A549 (cell line): ENCODE results near the gene NCBP3. TPM values are rescaled to one million over a fixed set of nuclear protein-coding genes. Genes with fewer than 3 reads are reported as not detected.

Source experiments
- ATAC-seq, 2 experiments: fragments of 200-7000 bp in 1 of 2; fragments of >200 bp in 1 of 2; cut with Nextera tagmentation in 1 of 2; cut with Tn5 transposase in 1 of 2; 3 replicates each; pipeline versions ENCODE4 v1.8.0 to v1.9.1; 2018 to 2020; ENCODE audit warnings: mild to moderate bottlenecking in 1 of 2, moderate library complexity in 1 of 2
- CTCF ChIA-PET: fragments of 300-600 bp; sonication (Branson Sonifier 250); formaldehyde crosslinking; extraction: SDS; loops from one replicate; lab custom pipeline; 2021; ENCODE audit warnings: antibody characterized with exemption, inconsistent platforms; lab: Yijun Ruan, JAX
- POLR2A ChIA-PET: fragments of 350-600 bp; formaldehyde crosslinking; extraction: SDS; loops from one replicate; lab custom pipeline; 2021; ENCODE audit warnings: antibody characterized with exemption, inconsistent platforms; lab: Yijun Ruan, JAX
- DNase-seq, 2 experiments: peaks; one replicate each; pipeline versions ENCODE4 v3.0.0 to v3.0.0-alpha.2; 2011 to 2016; ENCODE audit warnings: low read depth in 1 of 2, low spot score in 1 of 2
- FAIRE-seq: peaks from 2 replicates; lab custom pipeline; 2011; peaks lifted over from hg19 to GRCh38; lab: Jason Lieb, UNC
- H3K27ac ChIP-seq, 2 experiments: fragments of >200 bp; sonication (Bioruptor Twin); formaldehyde crosslinking; 3 replicates each; pipeline ENCODE4 v1.5.1; 2016 to 2017
- H3K4me1 ChIP-seq: fragments of >200 bp; sonication (Bioruptor Twin); formaldehyde crosslinking; 3 replicates; pipeline ENCODE4 v1.6.1; 2016
- H3K4me2 ChIP-seq: fragments of >200 bp; sonication (Bioruptor Twin); formaldehyde crosslinking; 3 replicates; pipeline ENCODE4 v1.6.1; 2016
- H3K4me3 ChIP-seq: fragments of >200 bp; sonication (Bioruptor Twin); formaldehyde crosslinking; 3 replicates; pipeline ENCODE4 v1.5.1; 2016
- H3K9me3 ChIP-seq: fragments of >200 bp; sonication (Bioruptor Twin); formaldehyde crosslinking; 3 replicates; pipeline ENCODE4 v1.6.1; 2016
- CEBPB ChIP-seq, 2 experiments: fragments of >200 bp in 1 of 2; sonication (Bioruptor Twin) in 1 of 2; formaldehyde crosslinking in 1 of 2; IDR thresholded peaks; 2 replicates each; pipeline ENCODE4 v1.6.1; 2012 to 2016
- EP300 ChIP-seq, 2 experiments: fragments of >200 bp; sonication (Bioruptor Twin); formaldehyde crosslinking; IDR thresholded peaks; 2 replicates in 1 of 2; 3 replicates in 1 of 2; pipeline ENCODE4 v1.6.1; 2016 to 2017
- ESRRA ChIP-seq: fragments of 150-350 bp; IDR thresholded peaks from 2 replicates; pipeline ENCODE4 v1.6.1; 2014; ENCODE audit warnings: mild to moderate bottlenecking, low read length, borderline replicate concordance
- FOXS1 ChIP-seq: fragments of 250-450 bp; sonication (Bioruptor Pico); IDR thresholded peaks from 2 replicates; pipeline ENCODE4 v1.5.0; 2020; ENCODE audit warnings: mild to moderate bottlenecking, moderate library complexity
- HES2 ChIP-seq: fragments of >200 bp; sonication (Bioruptor Twin); formaldehyde crosslinking; IDR thresholded peaks from 2 replicates; pipeline ENCODE4 v1.6.1; 2016
- HOXB13 ChIP-seq: fragments of 250-450 bp; sonication (Bioruptor Pico); IDR thresholded peaks from 2 replicates; pipeline ENCODE4 v1.5.0; 2020; ENCODE audit warnings: low read depth, mild to moderate bottlenecking, moderate library complexity
- HOXB5 ChIP-seq: fragments of 250-450 bp; sonication (Bioruptor Pico); IDR thresholded peaks from 2 replicates; pipeline ENCODE4 v1.5.0; 2020; ENCODE audit warnings: mild to moderate bottlenecking, moderate library complexity
- KDM5A ChIP-seq: fragments of 200-600 bp; sonication (generic); IDR thresholded peaks from 2 replicates; pipeline ENCODE4 v1.6.1; 2016; ENCODE audit warnings: antibody characterized with exemption, mild to moderate bottlenecking
- MAFK ChIP-seq: fragments of 450-650 bp; IDR thresholded peaks from 2 replicates; pipeline ENCODE4 v1.6.1; 2014; ENCODE audit not compliant: partially characterized antibody
- MAZ ChIP-seq: fragments of 150-350 bp; IDR thresholded peaks from 2 replicates; pipeline ENCODE4 v1.6.1; 2014; ENCODE audit warnings: antibody characterized with exemption, low read depth, low read length, borderline replicate concordance
- PHF8 ChIP-seq: fragments of 200-600 bp; sonication (generic); IDR thresholded peaks from 2 replicates; pipeline ENCODE4 v1.6.1; 2016; ENCODE audit warnings: low read depth, mild to moderate bottlenecking, antibody characterized with exemption, moderate library complexity, borderline replicate concordance
- RAD21 ChIP-seq, 2 experiments: fragments of >200 bp in 1 of 2; sonication (Bioruptor Twin) in 1 of 2; formaldehyde crosslinking in 1 of 2; IDR thresholded peaks in 1 of 2; conservative IDR thresholded peaks in 1 of 2; 2 replicates in 1 of 2; 3 replicates in 1 of 2; pipeline ENCODE4 v1.6.1; 2012 to 2018; ENCODE audit warnings: inconsistent platforms in 1 of 2
- REST ChIP-seq: fragments of 200-600 bp; sonication (generic); IDR thresholded peaks from 2 replicates; pipeline ENCODE4 v1.6.1; 2016; ENCODE audit warnings: antibody characterized with exemption, mild to moderate bottlenecking, moderate library complexity
- ZFP36 ChIP-seq: fragments of 450-650 bp; IDR thresholded peaks from 2 replicates; pipeline ENCODE4 v1.6.1; 2014; ENCODE audit warnings: borderline replicate concordance; ENCODE audit not compliant: partially characterized antibody
- WGBS: methylation state at CpG from one replicate; pipeline ENCODE4 v1.1.6; 2017; ENCODE audit errors: missing lambda C conversion rate; 5-methylcytosine and 5-hydroxymethylcytosine counted together
- polyA plus RNA-seq, 4 experiments: library from polyadenylated mRNA; depleted of rRNA in 3 of 4; stranded (reverse); fragments of >200 nt; fragmentation: RNase III in 1 of 4; extraction: RNeasy Plus Mini Kit Qiagen cat#74134 plus additional on column Dnase treatment in 1 of 4; gene quantifications; 2 replicates in 3 of 4; 3 replicates in 1 of 4; pipeline ENCODE4 v1.2.3, GENCODE V29; 2011 to 2017
- TF ChIP-seq, protein P1 (sequence below): fragments of 450-650 bp; IDR thresholded peaks from 2 replicates; pipeline ENCODE4 v1.6.1; 2014; ENCODE audit warnings: antibody characterized with exemption
- TF ChIP-seq, protein P2 (sequence below): IDR thresholded peaks from 2 replicates; pipeline ENCODE4 v1.6.1; 2012
- TF ChIP-seq, protein P3 (sequence below): fragments of 150-350 bp; IDR thresholded peaks from 2 replicates; pipeline ENCODE4 v1.6.1; 2014; ENCODE audit warnings: low read depth, mild to moderate bottlenecking, low read length
- TF ChIP-seq, protein P4 (sequence below): IDR thresholded peaks from 2 replicates; pipeline ENCODE4 v1.6.1; 2012

The NCBP3 gene
- polyA plus RNA-seq, 2 of the 4 experiments (the other 2 are of a cell fraction), result 32.7 to 36.6 TPM

GRCh38 chr17:3879186-3879585 lies 33.1 kb upstream of the NCBP3 start:
- no peak overlapping the region for H3K4me3 ChIP-seq
- DNase-seq (no peak), ATAC-seq (peak in 1 of 2 experiments; percentile 12; a peak in 1 of 6 replicates), FAIRE-seq (no peak)
- H3K4me1 ChIP-seq, result no peaks in the 10 kb centered on the region
- H3K4me2 ChIP-seq, result no peak overlapping the region
- no peak overlapping the region for H3K27ac ChIP-seq
- WGBS, result 88% methylated on average over 5 of the region's 5 CpGs
- ChIA-PET CTCF (interaction anchor here (1.1 to 11.0 kb wide), 10 partner anchors 15 to 145 kb away, joined by 3 to 101 read pairs (median 6); partner anchors contain the start of gene NCBP3), POLR2A (interaction anchor here (1.1 kb wide), 1 partner anchor 11 kb away, joined by 3 read pairs; no protein-coding TSS in a partner anchor)
- no peaks in the 10 kb centered on the region for H3K9me3 ChIP-seq
- TF ChIP-seq FOXS1 (CRISPR knock-in tag) (no peak), MAFK (no peak), HOXB13 (CRISPR knock-in tag) (no peak), HOXB5 (CRISPR knock-in tag) (no peak), EP300 (IDR thresholded peaks at IDR 0.05) (no peak), CEBPB (IDR thresholded peaks at IDR 0.05) (no peak), PHF8 (no peak), MAZ (no peak)
- TF ChIP-seq, protein P1, sequence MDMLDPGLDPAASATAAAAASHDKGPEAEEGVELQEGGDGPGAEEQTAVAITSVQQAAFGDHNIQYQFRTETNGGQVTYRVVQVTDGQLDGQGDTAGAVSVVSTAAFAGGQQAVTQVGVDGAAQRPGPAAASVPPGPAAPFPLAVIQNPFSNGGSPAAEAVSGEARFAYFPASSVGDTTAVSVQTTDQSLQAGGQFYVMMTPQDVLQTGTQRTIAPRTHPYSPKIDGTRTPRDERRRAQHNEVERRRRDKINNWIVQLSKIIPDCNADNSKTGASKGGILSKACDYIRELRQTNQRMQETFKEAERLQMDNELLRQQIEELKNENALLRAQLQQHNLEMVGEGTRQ, result no peak

DNA sequence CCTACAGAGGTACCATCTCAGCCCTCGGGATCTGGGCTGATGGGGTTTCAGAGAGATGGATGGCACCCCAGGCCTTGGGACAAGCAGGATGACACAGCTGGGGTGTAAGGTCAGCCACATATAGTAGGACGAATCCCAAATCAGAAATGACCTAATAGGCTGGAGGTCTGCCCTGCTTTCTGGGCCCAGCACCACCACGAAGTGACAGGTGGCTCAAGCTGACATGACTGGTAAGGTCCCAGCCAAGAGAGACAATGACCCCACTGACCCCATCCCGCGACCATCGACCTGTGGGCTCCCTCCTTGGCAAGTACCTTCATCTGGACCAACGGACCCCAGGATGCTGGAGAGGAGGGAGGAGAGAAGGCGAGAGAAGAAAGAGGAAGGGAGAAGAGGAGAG lies 31.2 kb upstream of the NCBP3 start:
- 89% methylated on average over 8 of the region's 8 CpGs for WGBS
- Histone ChIP-seq H3K4me3 (no peak overlapping the region), H3K4me2 (no peak overlapping the region), H3K27ac (no peak overlapping the region), H3K4me1 (no peaks in the 10 kb centered on the region), H3K9me3 (no peaks in the 10 kb centered on the region)
- TF ChIP-seq HES2 (no peak), ESRRA (no peak), RAD21 (conservative IDR thresholded peaks at IDR 0.05 in 1 of 2, IDR thresholded peaks at IDR 0.05 in 1 of 2) (no peak), ZFP36 (no peak), MAZ (no peak), KDM5A (no peak), REST (no peak)
- TF ChIP-seq, protein P2, sequence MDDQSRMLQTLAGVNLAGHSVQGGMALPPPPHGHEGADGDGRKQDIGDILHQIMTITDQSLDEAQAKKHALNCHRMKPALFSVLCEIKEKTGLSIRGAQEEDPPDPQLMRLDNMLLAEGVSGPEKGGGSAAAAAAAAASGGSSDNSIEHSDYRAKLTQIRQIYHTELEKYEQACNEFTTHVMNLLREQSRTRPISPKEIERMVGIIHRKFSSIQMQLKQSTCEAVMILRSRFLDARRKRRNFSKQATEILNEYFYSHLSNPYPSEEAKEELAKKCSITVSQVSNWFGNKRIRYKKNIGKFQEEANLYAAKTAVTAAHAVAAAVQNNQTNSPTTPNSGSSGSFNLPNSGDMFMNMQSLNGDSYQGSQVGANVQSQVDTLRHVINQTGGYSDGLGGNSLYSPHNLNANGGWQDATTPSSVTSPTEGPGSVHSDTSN, result no peak
- TF ChIP-seq, protein P3, sequence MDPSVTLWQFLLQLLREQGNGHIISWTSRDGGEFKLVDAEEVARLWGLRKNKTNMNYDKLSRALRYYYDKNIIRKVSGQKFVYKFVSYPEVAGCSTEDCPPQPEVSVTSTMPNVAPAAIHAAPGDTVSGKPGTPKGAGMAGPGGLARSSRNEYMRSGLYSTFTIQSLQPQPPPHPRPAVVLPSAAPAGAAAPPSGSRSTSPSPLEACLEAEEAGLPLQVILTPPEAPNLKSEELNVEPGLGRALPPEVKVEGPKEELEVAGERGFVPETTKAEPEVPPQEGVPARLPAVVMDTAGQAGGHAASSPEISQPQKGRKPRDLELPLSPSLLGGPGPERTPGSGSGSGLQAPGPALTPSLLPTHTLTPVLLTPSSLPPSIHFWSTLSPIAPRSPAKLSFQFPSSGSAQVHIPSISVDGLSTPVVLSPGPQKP, result no peak
- TF ChIP-seq, protein P4, sequence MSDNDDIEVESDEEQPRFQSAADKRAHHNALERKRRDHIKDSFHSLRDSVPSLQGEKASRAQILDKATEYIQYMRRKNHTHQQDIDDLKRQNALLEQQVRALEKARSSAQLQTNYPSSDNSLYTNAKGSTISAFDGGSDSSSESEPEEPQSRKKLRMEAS, result no peak
- ChIA-PET POLR2A (no interaction called here), CTCF (interaction anchor here (0.9 to 11.0 kb wide), 6 partner anchors 13 to 127 kb away, joined by 4 to 101 read pairs (median 10); partner anchors contain the start of gene NCBP3)
- ATAC-seq (no peak), FAIRE-seq (no peak), DNase-seq (no peak)
